Measurements from ENCODE around the gene CYP26A1.
"Not testable (repeated sequence)": the region's sequence is repeated elsewhere in the genome, so short reads cannot be mapped to it uniquely, and the experiment has no call there.

Gene CYP26A1

DNA sequence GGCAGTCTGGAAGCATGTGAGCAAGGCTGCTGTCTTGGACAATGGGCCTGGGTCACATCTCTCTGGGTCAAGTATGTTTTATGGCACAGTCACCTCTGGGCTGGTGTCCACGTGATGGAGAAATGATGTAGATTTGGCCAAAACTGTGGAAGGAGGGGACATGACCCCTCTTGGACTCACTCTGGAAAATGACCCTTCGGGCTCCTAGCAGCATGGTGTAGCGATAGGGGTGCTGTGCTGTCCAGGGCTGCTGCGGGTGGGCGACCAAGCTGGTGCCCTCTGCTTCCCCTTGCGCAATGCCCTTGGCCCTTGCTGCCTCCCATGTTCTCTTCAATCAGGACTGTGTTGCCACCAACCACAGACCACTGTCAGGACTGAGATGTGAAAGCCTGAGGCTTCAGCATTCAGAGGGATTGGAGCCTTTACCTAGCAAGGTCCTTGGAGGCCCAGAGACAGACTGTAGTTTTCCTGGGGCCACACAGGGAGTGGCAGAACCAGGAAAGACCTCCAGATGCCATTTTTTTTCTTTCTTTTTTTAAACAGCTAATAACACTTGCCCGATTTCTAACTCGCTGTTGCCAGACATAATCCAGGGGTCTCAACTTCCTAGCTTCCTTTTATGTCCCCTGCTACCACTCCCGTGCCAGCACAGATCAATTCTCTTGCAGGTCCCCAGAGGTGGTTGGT is 6.1 kb downstream of the CYP26A1 start:
- DNase-seq, result no peak

DNA sequence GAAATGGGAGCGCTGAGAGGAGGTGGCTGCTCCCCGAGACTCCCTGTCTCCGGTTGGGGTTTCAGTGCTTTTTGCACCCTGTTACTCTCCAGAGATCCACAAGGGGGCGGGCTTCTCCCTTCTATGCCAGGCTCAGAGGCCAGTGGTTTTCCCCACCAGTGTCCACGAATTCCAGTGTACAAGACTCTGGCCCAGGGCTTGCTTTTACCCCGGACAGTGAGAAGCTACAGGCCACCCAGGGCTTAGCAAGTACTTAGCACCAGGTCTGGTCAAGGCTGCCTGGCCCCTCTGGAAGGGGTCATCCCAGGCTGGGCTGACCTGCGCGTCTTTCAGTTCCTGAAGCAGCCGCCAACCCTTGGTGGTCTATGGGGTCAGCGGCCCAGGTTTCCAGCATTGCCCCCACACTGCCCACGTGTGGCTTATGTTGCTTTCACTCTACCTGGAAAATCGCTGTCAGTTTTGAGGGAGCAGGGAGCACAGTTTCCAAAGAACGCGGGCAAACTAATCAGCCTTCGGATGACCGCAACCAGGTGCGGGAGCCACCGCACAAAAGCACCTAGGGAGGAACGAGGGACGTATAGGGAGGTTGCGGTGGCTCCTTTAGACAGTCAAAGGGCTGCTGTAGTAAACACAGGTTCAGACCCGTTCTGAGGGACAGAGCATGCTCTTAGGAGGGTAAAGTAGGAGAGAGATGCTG is 6.8 kb downstream of the CYP26A1 start:
- peak in 27 of 51 donors; percentile 5 to 68 (median 36) for DNase-seq

DNA sequence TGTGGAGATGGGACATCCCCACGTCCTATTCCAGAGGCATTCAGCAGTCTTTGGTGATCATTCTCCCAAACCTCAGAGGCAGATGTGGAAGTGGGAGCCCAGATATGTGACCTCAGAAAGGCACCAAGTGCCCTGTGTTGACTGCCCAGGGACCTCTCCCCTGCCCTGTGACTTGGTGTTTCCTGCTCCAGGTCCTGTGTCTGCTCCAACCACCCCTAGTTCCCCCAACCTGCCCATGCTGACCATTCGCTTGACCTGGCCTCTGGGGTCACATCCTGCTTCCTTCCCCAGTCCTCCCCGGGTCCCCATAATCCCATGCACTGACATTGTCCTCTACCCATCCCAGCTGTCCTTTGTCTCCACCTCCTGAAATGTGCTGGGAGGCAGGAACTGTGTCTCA is 7.6 kb downstream of the CYP26A1 start:
- DNase-seq, result no peak

DNA sequence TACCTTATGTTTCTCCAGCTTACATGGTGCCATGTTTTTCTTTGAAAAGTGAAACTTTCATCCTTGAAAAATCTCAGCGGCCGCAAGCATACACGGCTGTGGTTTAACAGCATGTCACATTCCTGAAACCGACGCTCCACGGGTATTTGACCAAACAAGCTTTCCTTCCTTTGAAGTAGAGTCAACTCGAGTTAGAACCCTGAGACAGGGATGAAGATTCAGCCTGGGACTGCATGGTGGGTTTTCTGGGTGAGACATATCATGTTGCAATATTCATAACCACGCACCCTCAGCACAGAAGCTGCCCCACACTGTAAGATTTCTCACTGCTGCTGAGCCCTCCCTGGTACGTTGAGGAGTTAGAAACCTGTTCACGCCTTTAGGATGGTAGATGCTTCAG is 8.1 kb downstream of the CYP26A1 start:
- DNase-seq, result no peak

DNA sequence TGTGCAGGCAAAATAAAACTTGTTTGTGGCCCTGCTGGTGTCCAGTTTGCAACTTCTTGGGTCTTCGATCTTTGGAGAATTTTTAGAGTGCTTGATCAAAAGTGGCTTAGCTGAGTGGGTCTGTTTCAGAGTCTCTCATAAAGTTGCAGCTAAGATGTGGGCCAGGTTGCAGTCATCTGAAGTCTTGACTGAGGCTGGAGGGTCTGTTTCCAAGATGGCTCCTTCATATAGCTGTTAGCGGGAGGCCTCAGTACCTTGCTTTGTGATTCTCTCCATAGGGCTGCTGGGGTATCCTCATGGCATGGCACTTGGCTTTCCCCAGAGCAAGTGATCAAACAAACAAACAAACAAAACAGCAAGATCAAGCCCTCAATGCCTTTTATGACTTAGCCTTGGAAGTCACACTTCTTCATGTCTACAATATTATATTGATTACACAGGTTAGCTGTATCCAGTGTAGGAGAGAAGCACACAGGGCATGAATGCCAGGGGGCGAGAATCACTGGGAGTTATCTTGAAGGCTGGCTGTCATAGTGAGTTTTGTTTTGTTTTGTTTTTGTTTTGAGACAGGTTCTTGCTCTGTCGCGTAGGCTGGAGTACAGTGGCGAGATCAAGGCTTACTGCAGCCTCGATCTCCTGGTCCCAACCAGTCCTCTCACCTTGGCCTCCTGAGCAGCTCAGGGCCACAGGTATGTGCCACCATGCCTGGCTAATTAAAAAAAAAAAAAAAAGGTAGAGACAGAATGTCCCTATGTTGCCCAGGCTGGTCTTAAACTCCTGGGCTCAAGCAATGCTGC is 10.2 kb downstream of the CYP26A1 start:
- DNase-seq, result no peak

DNA sequence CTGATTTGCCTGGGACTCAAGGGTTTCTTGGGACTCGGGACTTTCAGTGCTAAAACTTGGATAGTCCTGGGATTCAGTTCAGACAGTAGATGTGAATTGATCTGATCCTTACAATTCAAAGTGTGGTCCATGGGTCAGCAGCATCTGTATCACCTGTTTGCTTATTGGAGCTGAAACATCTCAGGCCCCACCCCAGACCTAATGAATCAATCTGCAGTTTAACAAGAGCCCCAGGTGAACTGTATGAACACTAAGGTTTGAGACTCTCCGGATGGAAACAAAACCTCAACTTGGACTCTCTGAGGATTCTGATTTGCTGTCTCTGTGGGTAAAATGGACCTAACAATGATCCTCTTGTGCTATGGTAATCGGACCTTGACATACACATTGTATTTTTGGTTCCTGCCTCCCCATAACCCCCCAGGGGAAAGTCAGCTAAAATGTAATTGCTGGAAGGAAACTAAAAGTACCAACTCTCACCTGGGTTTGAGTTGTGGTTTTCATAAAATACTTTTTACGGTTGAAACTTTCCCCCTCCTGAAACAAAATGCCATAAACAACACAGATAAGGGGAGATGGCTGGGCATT is 11.7 kb downstream of the CYP26A1 start:
- DNase-seq, result no peak

DNA sequence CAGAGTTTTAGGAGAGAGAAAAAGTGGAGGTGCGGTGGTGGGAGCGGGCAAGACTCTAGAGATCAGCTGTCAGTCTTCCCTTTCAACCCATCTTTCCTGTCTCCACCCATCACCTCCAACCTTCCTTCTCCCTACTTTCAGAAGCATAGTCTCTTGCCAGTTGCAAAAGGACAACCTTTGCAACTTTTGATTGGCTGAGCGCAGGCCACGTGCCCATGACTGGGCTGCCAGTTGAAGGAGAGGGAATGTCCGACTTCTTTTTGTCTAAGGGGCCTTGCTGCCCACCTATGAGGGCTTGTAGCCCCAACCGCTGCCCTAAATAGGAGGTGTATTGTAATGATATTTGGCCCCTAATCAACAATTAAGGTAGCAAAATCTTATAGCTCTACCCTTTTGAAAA is 12.6 kb downstream of the CYP26A1 start:
- DNase-seq, result no peak

DNA sequence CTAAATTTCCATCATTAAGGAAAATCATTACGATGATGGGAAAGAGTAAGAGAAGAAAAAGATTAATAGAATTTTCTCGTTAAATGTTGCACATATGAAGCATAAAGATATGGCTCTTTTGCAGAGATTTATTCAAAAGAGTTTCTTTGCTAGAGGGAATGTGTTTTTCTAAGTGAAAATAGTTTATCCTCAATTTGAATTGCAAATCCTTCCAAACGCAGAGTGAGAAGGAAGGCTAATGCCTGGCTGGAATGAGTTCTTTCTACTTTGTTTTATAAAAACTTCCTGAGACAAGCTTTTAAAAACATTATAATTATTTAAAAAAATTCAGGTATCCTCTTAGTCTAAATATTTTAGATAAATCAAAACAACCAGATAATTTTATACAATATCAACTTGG is 14.2 kb downstream of the CYP26A1 start:
- DNase-seq, result no peak

DNA sequence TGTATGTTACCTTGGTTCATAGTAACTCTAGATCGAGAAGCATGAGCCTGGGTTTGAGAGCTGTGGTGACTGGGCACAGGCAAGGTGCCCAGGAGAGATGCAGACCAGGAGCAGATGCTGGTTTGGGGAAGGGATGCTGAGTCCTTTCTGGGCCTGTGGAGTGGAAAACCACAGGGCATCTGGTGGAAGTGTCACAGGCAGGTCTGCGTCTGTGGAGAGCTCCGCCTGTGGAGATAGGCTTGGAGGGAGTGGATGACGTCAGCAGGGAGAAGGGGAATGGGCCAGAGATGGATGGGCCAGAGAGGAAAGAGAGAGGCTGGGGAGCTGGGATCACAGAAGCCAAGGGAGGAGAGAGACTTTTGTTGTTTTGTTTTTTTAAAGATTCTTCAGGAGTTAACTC is 14.8 kb downstream of the CYP26A1 start:
- no peak for DNase-seq

DNA sequence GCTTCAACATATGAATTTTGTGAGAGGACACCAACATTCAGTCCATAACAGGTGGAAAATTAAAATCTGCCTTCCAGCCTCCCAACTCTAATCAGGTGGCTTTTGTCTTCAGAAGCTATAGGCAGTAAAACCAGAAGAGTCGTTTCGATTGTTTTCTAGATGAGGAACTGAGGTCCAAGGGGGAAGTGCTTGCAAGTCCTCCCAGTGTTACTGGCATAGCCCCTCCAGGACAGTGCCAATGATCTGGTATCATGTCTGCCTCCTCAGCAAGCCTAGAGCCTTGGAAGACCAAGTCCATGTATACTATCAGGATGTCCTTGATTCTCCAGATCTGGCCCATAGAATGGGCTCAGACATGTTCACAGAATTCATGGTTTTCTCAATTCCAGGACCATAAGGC is 16.9 kb downstream of the CYP26A1 start:
- DNase-seq, result no peak

DNA sequence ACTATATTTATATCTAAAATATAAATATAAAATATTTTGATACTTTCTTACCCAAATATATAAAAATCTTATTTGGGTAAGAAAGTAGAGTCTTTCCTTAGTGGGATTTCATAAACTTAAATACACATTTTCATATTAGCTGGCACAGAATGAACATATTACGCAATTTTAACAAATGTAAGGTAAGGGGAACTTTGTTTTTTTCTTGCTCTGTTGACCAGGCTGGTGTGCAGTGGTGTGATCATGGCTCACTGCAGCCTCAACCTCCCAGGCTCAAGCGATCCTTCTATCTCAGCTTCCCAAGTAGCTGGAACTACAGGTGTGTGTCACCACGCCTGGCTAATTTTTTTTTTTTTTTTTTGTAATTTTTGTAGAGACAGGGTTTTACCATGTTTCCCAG is 18.3 kb downstream of the CYP26A1 start:
- DNase-seq, result no peak

DNA sequence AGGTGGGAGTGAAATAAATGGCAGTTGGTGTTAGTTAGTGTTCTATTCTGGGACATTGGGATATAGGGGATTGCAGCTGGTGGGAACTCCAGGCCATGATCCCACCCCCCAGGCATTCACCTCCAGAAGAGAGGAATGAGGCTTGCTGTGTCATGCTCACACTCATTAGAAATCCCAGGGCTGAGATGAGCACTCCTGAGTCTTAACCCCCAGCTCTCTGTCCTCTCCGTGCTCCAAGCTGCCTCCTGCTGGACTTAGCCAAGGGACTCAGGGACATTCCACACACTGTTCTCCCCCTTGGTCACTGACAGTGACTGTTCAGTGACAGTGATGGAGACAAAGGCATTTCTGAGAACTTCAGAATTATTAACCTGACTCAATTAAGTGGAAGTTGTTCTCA is 21.5 kb downstream of the CYP26A1 start:
- no peak for DNase-seq

DNA sequence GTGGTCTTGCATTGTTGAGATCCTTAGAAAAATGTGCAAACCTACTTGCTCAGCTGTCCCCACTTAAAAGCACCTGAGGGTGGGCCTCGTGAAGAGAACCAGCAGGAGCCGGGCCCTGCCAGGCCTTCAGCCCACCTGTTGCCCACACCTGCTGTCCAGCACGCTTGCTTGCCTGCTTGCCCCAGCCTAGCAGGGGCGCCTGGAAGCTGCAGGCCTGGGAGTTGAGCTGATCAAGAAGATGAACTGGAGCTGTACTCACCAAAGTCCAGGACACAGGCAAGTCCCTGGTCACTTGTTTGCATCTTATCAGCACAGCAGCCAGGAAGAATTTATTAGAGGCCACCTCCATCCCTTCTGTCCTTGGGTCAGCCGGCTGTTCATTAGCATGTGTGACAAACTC is 23.2 kb downstream of the CYP26A1 start:
- no peak for DNase-seq

DNA sequence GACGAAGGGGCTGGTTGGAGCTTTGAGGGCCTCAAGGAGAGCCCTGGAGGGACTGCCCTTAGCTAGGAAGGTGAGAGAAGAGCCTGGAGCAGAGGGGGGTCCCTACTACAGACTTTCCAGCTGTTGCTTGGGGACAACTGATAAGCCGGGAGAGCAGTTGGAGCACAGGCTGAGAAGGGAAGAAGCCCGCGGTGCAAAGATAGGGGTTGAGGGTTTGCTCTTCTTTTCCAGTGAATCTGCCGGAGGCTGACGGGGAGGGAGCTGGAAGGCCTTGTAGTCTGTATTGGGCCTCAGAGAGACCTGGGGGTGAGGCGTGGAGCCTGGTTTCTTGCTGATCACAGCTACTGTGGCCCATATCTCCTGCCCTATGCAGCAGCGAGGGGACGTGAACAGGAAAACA is 23.7 kb downstream of the CYP26A1 start:
- DNase-seq, result no peak

DNA sequence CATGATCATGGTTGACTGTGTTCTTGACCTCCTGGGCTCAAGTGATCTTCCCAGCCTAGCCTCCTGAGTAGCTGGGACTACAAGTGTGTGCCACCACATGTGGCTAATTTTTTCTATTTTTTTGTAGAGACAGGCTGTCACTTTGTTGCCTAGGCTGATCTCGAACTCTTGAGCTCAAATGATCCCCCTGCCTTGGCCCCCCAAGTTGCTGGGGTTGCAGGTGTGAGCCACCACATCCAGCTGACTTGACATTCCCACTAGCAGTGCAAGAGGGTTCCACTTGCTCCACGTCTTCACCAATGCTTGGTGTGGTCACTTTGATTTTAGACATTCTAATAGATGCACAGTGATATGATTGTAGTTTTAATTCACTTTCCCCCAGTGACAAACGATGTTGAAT is 25.1 kb downstream of the CYP26A1 start:
- no peak for DNase-seq

DNA sequence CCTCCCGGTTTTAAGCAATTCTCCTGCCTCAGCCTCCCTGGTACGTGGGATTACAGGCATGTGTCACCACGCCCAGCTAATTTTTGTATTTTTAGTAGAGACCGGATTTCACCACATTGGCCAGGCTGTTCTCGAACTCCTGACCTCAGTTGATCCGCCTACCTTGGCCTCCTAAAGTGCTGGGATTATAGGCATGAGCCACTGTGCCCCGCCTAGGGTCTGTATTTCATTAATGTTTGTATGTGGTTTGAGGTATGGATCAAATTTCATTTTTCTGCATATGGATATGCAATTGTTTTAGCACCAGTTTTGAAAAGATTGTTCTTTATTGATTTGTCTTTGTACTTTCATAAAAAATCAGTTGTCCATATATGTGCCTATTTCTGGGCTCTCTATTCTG is 26.0 kb downstream of the CYP26A1 start:
- DNase-seq, result no peak

DNA sequence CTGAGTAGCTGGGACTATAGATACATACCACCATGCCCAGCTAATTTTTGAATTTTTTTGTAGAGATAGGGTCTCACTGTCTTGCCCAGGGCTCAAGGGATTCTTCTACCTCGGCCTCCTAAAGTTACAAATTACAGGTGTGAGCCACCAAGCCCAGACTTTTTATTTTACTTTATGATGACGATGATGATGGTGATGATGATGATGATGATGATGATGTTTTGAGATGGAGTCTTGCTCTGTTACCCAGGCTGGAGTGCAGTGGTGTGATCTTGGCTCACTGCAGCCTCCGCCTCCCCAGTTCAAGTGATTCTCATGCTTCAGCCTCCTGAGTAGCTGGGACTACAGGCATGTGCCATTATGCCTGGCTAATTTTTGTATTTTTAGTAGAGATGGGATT is 27.5 kb downstream of the CYP26A1 start:
- not testable (repeated sequence) for DNase-seq

DNA sequence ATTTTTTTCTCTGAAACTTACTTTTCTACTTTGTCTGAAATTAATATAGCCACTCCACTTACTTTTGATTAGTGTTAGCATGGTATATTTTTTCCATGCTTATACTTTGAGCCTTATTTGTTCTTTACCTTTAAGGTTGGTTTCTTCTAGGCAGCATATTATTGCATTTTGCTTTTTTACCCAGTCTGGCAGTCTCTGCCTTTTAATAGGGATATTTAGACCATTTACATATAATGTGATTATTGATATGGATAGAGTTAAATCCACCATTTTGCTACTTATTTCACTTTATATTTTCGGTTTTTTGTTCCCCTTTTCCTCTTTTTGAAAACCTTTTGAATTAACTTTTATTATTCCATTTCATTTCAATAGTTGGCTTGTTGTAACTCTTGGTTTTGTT is 30.3 kb downstream of the CYP26A1 start:
- no peak for DNase-seq

DNA sequence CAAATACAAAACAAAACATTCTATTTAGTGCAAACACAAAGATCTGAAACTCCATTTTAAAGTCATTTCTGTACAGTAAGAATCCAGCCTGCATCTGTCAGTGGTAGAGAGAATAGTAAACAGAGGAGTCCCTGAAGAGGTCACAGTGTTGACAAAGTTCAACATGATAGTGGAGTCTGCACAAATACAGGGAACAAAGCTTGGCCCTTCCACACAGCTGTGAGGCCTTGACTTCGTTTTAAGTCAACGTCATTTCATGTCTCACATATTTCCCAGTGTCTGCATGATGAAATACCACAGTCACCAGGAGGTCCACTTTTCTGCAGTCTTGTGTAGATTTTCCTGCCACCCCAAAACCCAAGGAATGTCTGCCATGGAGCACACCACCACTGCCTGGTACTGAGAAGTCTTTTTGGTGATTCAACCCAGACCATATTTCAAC is 33.0 kb downstream of the CYP26A1 start:
- DNase-seq, result no peak

DNA sequence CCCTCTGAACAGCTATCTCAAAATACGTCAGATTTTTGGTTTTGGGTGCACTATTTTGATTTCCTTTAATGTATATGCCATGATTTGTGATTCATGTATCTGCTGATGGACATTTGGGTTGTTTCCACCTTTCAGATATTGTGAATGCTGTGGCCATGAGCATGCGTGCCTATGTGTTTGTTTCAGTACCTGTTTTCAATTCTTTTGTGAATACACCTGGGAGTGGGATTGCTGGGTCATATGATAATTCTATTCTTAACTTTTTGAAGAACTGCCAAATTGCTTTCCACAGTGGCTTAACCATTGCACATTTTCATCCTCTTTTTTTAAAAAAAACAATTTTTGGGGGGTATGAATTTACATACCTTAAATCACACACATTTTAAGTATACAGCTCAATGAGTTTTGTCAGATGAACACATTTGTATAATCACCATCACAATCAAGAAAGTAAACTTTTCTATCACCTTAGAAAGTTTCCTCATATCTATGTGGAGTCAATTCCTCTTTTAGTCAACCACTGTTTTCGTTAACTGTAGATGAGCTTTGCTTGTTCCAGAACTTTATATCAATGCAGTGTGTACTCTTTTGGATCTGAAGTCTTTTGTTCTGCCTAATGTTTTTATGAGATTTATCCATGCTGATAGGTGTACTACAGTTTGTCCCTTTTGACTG is 36.9 kb downstream of the CYP26A1 start:
- no peak for DNase-seq

DNA sequence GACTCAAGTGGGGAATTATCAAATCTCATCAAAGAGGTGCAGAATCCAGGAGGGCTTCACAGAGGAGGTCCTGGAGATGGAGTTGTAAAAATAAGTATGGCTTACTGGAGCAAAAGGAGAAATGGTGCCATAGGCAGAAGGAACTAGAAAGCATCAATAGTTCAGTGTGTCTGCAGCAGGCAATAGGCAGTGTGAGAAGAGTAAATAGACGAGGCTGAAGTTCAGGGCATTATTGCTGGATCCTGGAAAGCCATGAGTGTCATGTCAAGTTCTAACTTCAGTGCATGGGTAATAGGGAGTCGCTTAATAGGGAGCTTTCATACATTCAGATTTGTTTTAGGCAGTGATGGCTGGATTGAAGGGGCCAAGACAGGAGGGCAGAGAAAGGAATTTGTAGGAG is 39.3 kb downstream of the CYP26A1 start:
- no peak for DNase-seq

All from hypothalamus (tissue), 51 donors.